Measurements from ENCODE around the gene ARHGEF26.
"Not testable (repeated sequence)": the region's sequence is repeated elsewhere in the genome, so short reads cannot be mapped to it uniquely, and the experiment has no call there.

ARHGEF26 gene, protein sequence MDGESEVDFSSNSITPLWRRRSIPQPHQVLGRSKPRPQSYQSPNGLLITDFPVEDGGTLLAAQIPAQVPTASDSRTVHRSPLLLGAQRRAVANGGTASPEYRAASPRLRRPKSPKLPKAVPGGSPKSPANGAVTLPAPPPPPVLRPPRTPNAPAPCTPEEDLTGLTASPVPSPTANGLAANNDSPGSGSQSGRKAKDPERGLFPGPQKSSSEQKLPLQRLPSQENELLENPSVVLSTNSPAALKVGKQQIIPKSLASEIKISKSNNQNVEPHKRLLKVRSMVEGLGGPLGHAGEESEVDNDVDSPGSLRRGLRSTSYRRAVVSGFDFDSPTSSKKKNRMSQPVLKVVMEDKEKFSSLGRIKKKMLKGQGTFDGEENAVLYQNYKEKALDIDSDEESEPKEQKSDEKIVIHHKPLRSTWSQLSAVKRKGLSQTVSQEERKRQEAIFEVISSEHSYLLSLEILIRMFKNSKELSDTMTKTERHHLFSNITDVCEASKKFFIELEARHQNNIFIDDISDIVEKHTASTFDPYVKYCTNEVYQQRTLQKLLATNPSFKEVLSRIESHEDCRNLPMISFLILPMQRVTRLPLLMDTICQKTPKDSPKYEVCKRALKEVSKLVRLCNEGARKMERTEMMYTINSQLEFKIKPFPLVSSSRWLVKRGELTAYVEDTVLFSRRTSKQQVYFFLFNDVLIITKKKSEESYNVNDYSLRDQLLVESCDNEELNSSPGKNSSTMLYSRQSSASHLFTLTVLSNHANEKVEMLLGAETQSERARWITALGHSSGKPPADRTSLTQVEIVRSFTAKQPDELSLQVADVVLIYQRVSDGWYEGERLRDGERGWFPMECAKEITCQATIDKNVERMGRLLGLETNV

GRCh38 chr3:154120961-154121700 is at the start of gene ARHGEF26:
Gene ARHGEF26, plus strand, starts transcription at chr3:154121390. Its CDS starts 603 bp downstream, at chr3:154121993.
- DNase-seq: peak; percentile 79

DNA sequence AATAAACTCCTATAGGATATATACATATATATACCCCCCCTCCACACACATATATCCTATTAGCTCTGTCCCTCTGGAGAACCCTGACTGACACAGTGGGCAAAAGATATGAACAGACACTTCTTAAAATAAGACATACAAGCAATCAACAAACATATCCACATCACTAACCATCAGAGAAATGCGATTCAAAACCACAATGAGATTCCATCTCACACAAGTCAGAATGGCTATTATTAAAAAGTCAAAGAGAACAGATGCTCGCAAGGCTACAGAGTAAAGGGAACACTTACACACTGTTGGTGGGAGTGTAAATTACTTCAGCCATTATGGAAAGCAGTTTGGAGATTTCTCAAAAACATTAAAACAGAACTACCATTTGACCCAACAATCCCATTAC is 46.2 kb upstream of the ARHGEF26 start:
- no peak for DNase-seq

- no peak for DNase-seq
These were observed 42.5 kb upstream of the ARHGEF26 start for GRCh38 chr3:154078672-154079071.

- no peak for DNase-seq
These were observed 39.9 kb upstream of the ARHGEF26 start for GRCh38 chr3:154081305-154081704.

GRCh38 chr3:154085071-154085470 is 36.1 kb upstream of the ARHGEF26 start:
- DNase-seq: no peak

DNA sequence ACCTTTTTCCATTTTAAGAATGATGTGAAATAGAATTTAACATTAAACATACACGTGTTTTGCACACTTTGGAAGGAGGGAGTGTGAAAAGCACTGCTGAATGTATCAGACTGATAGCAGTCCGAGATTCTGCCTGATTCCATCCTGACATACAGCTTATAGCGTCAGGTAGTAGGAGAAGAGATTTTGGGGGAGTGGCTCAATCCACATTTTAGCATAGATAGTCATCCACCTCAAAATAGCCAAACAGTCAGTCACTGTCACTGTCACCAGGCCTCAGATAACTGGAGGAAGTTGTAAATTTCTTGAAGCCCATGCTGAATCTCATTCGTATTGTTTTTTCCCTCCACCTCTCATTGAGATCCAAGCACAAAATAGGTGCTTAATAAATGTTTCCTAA is 35.4 kb upstream of the ARHGEF26 start:
- DNase-seq: no peak

- no peak for DNase-seq
These were observed 34.9 kb upstream of the ARHGEF26 start for GRCh38 chr3:154086286-154086685.

GRCh38 chr3:154087756-154088480 is 33.3 kb upstream of the ARHGEF26 start:
- not testable (repeated sequence) for DNase-seq

DNA sequence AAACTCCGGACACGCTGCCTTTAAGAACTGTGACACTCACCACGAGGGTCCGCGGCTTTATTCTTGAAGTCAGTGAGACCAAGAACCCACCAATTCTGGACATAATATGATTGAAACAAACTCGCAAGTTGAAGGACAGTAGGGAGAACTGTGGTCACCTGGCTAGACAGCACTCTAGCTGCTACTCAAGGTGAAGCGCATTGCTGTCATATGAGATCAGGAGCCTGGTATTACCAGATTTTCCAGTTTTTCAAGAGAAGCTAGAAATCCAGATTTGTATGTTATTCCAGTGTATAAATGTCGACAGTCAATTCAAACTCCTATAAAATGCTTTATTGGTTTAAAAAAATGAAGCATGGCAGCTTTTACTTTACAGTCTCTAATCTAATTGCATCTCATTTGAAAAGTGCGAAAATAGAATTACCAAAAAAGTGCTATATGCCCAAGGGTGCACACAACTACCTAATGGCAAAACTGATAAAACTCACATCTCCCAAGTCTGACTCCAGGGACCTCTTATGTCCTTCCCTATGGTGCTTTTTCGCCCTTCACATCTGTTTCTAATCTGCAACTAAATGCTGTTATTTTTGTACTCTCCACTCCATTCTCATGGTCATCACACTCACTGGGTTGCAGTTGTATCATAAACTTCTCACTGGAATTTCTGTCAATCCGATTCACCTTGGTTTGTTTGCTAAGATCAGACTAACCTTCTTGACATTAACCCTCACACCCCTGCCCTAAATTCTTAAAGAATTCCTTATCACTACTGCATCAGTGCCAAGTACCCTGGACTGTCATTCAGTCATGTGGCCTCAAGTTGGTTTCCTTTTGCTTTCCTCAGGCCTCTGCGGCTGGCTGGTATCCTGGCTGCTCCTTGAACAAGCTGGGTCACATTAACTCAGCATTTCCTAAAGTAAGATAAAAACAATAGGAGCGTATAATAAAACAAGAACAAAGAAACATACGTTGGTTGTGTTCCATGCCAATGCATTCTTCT is 31.5 kb upstream of the ARHGEF26 start:
- peak; percentile 33 for DNase-seq

- DNase-seq: no peak
These were observed 27.1 kb upstream of the ARHGEF26 start for GRCh38 chr3:154094051-154094450.

DNA sequence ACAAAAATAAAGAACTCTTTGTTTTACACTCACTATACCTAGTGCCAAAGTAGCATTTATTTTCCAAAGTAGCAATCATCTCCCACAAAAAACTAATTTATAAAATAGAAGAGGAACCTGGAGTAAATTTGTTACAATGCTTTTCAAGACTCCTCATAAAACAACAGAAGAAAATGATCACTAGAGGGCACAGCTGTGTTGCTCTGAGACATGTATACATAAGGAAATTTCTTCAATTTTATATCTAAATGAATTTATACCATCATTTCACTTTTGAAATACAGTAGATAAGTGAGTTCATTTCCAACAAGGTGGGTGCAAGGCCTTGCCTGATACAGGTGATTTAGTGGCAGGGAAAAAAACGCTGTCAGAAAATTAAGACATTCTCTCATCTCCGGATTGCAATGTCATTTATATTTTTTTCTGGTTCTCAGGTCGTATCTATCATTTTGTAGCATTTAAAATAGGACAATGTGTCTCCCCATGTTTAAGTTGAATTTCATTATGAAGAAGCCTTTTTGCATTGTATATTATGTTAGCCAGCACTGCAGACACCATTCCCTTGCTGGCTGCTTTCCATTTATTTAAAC is 25.3 kb upstream of the ARHGEF26 start:
- peak; percentile 54 for DNase-seq

DNA sequence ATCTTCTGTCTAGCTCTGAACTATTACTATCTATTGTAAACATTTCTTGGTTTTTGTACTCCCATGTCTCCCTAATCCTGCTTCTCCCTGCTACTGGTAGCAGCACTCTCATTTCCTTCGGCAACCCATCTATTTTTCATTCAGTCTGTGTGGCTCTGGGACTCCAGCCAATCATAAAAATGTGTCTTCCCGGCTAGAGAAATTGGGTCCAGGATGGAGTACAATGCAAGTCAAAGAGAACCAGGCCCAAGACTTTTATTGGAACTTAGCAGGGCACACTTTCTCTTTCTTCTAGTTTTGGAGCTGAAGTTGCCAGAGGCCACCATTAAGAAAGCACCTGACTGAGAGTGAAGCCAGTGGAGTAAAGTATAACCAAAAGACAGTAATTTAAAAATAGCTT is 22.8 kb upstream of the ARHGEF26 start:
- no peak for DNase-seq

GRCh38 chr3:154100556-154100955 is 20.6 kb upstream of the ARHGEF26 start:
- no peak for DNase-seq

DNA sequence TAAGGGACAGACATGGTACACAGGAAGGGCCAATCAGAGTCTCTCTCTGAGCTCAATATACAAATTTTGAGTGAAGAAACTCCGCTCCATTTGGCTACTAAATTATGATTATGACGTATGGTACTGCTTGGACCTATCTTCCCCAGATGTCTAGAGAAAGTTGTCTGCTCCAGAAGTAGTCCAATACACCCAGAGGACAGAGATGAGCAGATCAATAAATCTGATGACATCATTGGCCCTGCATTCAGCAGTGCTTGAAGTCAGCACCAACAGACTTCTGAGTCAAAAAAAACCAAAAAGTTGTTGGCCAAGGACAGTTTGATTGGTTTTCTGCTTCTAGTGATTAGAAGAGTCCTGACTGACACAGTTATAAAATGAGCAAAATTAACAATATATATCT is 19.9 kb upstream of the ARHGEF26 start:
- DNase-seq: no peak

GRCh38 chr3:154102225-154102624 is 19.0 kb upstream of the ARHGEF26 start:
- no peak for DNase-seq

DNA sequence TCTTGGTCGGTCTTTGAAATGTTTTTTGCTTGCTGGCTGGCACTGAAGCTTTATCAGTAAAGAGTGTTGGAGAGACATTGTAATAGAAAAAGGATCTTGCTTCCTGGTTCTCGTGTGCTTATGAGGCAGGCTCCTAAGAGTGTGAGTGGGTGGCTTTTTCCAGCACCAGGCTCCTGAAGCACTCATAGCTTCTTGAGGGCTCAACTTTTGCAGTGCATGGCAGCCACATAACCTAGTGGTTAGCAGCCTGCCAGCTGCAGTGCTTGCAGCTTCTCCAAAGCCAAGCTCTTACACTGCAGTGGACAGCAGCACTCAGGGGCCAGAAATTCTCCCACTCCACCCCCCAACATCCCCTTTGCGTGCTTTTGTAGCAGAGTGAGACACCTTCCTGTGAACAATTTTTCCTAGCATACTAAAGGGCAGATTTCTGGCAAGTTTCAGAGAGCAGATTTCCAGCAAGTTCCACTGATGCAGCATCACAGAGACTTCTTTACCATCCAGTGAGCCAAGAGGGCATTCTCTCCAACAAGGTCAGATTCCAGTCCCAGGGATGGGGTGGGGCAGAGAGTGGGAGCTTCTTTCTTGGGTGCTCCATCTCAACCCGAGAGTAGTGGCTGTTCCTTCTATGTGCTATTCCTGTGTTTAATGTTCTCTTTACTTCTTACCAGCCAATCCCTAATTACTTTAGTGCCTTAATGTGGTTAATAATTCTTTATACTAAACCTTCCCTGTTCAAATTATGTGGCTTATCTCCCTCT is 15.8 kb upstream of the ARHGEF26 start:
- no peak for DNase-seq

GRCh38 chr3:154111365-154111935 is 9.7 kb upstream of the ARHGEF26 start:
- no peak for DNase-seq

- no peak for DNase-seq
These were observed 8.9 kb upstream of the ARHGEF26 start for GRCh38 chr3:154112146-154112852.

DNA sequence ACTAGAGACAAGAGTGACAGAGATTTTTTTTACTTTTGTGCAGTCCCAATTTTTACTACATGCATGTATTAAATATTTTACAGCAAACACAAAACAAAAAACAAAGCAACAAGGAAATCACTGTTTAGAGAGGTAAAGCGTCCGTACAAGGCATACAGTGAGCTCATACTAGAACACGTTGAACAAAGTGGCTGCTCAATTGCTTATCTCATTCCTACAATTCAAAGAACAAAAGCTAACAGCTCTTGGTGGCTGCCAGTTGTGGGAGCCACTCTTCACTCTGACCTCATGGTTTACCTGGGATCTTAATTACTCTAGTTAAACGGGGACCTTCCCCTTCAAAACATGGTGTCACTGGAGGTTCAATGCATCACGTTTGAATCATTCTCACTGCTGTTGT is 7.6 kb upstream of the ARHGEF26 start:
- DNase-seq: no peak

Measured in hematopoietic multipotent progenitor cell treated with erythropoietin and hydrocortisone succinate and interleukin-3 and kit ligand, for 6 days (in vitro differentiated cells).